ENCODE results near the gene ZNF605.

GRCh38 chr12:132942611-132943010, 13.5 kb downstream of the ZNF605 start:
- TF ChIP-seq CTCF (IDR thresholded peaks at IDR 0.05) (no peak), POLR2A (IDR thresholded peaks at IDR 0.05) (no peak)
